ENCODE results near the gene PSG5.
"Not testable (repeated sequence)": the region's sequence is repeated elsewhere in the genome, so short reads cannot be mapped to it uniquely, and the experiment has no call there.

The PSG5 gene

DNA sequence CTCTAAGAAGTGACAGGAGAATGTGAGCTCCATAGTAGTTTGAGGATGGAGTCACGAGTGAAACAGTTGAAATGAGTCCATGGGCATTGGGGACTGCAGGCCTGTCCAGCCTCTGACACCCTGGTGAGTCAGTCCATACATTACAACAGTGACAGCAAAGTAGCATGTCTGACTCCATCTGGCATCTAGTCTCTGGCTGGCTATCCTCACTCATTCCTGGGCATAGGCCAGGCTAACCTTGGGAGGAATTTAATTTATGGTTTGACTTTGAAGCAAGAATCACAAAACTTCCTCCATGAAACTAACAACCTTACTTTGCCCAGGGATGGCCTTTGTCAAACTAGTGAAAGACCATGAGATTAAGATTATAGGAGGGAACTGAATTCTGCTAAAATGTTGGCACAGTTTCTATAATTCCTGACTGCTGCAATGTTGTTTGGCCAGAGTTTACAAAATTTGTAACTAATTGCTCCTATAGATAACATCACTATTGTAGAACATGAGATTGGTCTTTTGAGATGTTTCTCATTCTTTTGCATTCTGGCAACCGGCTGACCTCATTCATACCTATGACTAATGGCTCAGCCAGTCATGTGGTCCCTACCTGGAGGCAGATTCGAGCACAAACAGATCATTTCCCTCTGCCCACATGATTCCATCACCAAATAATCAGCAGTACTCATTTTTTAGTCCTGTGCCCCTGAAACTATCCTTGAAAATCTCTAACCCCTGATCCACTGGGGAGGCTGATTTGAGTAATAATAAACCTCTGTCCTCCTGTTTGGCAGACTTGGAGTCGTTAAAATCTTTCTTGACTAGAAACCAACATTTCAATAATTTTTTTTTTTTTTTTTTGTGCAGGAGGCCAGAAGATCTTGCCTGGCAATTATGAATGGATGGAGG is 4.2 kb downstream of the PSG5 start:
- not testable (repeated sequence) for DNase-seq

DNA sequence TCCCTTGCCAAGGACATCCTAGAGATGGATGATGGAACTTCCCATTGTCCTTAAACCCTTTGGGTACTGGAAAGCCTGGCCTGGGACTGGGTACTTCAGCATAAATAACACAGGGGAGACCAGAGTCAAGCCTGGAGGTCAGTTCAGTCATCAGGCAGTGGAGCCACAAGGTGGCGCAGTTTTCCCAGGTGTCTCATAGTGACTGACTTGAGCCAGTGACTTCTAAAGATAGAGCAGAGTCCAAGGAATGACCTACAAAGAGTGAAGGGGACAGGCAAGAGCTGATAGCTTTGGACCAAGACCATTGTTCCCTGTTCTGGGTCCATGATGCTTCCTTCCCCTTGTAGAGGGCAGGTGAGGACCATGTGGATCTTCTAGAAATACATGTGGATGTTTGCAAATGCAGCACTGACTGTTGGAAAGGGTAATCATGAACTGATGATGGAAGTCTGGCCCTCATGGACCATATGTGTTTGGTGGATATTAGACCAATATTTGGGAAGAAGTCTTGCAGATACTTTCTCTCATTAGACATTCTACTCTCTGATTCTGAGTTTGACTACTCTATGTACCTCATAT is 6.7 kb downstream of the PSG5 start:
- DNase-seq: not testable (repeated sequence)

DNA sequence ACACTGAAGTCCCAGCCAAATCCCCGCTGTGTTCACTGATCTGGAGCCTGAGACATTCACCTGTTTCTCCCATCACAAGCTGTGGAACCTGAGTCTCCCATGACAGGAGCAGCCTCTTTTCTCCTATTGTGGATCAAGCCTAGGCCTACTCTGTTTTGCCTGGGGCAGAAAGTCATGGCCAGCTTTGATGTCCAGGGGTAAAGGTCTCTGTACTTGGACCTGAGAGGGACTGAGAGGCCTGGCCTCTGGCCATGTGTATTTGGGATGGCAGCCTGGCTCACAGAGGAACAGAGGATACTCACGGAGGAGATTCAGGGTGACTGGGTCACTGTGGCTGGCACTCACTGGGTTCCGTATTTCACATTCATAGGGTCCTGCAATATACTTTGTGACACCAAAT is 7.8 kb downstream of the PSG5 start:
- DNase-seq: not testable (repeated sequence)

DNA sequence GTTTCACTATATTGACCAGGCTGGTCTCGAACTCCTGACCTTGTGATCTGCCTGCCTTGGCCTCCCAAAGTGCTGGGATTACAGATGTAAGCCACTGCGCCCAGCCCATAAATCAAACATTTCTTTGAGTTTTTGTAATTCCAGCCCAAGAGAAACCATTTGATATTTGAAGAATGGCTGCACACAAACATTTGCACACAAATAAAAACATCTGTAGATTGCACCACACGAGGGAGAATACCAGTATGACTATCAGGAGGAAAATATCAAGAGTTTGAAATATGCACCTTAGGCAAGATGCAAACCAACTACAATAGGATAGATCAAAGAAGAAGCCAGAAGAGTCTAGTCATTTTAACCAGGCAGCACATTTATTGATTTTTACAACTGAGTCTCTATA is 20.4 kb downstream of the PSG5 start:
- not testable (repeated sequence) for DNase-seq

DNA sequence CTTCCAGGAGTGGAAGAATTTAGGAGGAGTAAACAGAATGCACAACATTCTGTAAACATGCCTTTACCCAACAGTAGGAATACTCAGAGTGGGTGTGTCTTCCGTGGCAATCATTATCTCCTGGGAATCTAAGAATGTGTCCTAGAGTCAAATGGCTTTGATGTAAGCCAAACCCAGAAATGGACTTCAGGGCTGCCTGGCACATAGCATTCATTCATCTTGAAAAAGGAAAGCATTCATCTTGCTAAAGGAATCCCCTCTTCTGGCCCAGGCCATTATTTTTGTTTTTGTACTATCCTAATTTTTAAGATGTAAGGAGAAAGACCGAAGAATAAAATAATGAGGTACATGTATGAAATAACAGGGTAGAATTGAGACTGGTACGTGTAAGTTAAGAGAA is 23.2 kb downstream of the PSG5 start:
- not testable (repeated sequence) for DNase-seq

DNA sequence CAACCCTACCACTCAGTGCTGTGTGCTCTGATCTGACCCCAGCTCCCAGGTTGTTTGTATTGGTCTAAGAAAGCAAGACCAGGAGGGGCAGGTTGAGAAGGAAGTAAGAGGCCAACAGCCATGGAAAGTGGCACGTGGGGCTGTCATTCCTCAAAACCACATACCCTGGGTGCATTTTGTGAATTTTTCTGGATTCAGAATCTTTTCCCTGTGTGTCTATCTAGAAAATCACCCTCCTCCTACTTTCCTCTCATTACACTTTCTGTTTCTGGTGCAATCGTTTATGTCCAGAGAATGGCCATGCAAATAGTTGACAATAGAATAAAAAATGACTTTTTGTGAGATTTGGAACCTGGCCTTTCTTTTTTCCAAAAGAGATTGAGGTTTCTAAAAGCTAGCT is 24.1 kb downstream of the PSG5 start:
- DNase-seq: not testable (repeated sequence)

DNA sequence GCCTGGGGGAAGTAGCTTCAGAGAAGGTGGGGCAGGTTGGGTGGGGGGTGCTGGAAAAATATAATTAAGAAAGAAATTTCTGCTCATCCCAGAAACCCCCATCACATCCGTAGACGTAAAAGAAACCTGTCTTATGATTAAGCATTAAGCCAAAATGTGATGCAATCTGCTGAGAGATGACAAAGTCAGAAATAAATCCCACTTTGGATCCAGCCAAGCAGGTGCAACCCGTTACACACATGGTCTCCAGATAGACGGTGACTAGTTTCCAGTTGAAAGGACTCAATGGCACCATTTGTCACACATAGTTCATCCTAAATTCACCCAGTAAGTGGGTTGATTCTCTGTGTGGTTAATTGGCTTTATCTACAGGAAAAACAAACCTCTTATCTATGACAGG is 34.1 kb downstream of the PSG5 start:
- DNase-seq: no peak

DNA sequence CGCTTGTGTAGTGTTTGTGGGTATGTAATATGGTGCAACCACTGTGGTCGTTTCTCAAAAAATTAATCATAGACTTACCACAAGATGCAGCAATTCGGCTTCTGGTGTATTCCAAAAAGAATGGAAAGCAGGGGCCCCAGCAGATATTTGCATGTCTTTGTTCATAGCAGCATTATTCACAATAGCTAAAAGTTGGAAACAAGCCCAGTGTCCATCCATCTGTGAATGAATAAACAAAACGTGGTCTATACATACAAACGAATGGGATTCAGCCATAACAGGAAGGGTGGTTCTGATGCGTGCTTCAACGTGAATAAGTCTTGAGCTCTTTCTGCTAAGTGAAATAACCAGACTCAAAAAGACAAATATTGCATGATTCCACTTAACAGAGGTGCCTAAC is 36.5 kb downstream of the PSG5 start:
- not testable (repeated sequence) for DNase-seq

DNA sequence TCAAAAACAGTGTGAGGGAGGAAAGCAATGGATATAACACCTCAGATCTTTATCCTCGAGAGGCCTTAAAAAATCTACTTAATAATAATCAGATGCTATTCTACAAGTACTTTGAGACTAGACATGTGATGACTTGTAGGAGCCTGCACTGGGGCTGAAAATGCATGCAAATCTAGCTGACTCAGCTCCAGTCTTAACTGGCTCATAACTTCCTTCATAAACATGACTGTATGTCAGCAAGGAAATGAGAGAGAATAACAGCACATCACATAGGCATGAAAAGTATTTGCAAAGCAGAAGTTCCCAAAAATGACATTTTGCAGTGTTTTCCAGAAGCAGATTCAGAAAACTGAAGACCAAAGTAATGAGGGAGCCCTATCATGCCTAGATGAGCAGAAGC is 38.1 kb downstream of the PSG5 start:
- DNase-seq: no peak

DNA sequence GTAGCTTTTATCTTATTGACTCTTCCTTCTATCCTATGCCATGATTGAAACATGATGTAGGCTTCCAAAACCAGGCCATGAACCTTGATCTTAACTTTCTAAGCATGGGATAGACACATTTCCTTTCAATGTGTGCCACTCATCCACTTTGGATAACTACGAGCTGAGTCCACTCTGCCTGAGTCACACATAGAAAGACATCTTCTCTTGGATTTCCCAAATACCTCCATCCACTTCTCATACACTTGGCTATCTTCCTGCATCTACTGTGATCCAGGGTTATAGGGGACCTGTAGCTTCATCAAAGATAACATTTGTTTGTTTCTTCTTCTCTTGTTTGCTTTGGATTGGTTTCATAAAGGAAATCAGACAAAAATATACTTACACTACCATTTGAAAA is 44.6 kb downstream of the PSG5 start:
- DNase-seq: not testable (repeated sequence)

DNA sequence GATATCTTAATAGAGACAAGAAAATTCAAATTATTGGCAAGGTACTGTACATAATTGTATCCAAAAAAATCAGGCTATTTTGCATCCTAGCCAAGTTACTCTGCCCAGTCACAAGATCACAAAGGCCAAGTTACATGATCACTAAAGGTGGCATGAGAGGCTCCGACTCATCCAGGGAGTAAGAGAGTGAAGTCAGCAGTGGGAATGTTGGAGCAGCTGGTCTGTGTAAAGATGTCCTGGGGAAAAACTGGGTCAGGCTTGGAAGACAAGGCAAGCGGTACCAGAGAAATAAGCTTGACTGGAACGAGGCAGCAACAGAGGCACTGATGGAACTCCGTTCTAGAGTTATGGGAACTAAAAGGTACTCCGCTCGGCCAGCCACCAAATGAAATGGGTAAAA is 53.6 kb downstream of the PSG5 start:
- DNase-seq: no peak

DNA sequence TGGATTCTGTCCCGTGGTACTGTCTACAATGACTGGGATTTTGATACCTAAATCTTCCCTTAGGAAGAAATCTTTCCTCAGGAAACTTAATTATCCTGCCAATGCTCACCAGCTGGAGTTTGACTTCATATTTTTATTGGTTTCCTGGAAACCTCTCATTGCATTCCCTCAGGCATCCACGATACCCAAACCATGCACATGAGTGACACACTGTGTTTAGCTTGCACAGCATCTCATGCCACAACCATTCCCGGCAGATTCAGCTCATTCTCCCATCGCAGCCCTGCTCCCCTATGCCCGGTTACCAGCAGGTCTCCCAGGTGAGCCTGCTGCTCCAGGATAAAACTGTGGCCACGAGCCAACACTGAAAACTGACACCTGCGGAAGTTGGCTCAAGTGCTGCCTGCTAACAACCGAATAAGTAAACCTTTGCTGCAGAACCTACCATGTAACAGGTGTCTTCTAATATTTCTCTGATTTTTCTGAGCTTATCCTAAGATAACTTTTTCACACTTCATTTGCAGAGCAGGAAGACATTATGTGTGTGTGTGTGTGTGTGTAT is 55.0 kb downstream of the PSG5 start:
- not testable (repeated sequence) for DNase-seq

DNA sequence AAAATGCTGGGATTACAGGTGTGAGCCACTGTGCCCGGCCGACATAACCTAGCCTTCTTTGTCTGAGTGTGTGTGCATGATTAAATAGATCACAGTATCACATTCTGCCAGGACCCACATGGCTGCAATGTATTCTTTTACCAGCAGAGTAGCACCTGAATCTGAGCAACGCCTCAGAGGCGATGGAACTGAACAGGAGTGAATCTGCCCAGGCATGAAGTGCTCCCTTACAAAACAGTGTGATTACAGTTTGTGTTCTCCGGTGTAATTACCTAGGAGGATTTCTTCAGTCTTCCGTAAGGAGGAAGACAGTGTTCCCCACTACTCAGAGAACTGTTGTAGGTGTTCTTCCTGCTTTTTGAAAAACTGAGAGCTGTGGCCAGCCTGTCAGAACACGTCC is 57.1 kb downstream of the PSG5 start:
- DNase-seq: not testable (repeated sequence)

DNA sequence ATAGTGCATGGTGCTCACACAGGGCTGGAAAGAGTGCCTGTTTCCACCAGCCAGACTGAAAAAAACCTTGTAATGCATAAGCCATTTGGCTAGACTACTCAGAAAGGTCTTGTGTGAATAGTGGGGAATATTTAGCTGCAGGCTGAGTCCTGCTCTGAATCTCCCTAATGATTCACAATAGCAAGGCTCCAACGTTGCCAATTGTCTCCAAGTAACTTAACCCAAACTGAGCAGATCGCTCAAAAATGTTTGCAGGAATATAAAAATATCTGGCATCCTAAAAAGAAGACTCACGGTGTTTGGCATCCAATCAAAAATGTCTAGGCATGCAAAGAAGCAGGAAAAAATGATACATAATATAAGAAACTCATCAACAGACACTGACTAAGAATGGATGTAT is 59.0 kb downstream of the PSG5 start:
- DNase-seq: not testable (repeated sequence)

DNA sequence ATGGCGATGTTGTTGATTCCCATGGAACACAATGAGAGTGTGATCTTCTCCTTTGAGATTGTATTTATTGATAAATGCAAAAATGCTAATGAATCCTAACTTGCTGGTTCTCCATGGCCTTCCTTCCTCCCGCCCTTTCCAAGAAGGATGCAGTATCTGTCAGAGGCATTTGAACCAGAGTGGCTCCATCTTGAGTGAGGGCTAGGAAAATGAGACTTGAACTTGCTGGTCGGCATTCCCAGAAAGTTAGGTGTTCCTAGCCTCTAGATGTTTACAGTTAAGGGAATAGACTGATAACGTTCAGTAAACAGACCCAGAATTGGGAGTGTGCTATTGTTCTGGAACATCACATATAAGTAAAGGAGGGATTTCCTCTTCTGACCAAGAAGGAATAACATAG is 59.6 kb downstream of the PSG5 start:
- no peak for DNase-seq

DNA sequence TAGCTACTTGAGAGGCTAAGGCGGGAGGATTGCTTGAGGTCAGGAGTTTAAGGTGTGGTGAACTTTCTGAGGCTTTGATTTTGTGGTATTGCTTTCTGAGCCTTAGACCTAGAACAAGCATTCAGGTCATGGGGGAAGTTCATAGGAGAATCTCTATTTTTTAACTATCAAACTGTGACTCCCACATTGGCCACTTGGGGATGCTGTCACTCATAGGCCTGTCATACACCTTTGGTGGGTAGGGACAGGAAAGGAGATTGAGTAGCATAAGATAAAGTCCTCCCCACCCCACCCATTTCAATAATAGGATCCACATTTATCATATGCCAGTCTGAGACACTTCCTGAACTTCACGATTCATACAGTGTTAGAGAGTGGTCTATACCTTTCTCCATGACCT is 62.0 kb downstream of the PSG5 start:
- no peak for DNase-seq

DNA sequence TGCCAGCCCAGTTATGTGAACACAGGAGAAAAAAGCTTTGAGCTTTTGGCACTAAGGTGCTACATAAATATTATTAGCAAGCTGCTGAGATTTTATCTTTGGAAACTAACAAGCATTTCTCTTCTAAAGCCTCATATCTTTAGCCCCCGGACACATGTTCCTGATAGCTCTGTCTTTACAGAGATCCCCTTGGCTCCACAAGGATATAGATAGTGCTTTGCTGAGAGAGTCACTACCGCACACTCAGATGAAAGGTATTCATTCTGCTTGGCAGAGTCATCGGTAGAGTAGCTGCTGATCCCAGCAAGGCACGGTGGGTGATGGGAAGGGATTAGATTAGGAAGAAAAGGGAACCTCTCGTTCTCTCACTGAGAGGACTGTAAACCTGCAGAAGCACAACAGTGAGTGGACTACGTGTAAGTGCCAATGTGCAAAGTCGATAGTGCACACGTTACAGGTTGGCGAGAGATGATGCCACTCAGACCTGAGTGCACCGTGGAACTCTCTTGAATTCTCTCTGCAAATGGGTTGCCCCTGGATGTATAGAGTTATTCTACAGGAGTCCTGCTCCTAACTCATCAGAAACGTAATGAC is 65.8 kb downstream of the PSG5 start:
- not testable (repeated sequence) for DNase-seq

DNA sequence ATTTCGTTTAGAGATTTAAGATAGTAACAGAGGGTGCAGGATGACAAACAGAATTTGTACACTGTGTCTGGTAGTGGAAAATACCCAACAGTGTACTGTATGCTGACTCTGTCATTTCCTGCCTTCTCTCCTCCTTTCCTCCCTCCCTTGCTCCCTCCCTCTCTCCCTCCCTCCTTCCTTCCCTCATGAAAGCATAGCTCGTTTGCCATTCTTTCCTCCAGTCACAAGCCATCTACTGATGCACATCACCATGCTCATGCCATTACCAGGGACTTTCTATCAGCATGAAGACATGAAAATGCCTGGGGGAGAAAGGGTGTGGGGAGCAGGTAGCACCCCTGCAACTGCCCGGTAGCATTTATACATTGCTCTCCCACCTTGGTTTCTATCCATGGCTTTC is 66.8 kb downstream of the PSG5 start:
- DNase-seq: not testable (repeated sequence)
